GM12892 (cell line): ENCODE measurements around the gene APOL4.
"Not testable (repeated sequence)": the region's sequence is repeated elsewhere in the genome, so short reads cannot be mapped to it uniquely, and the experiment has no call there.

Experiments used
- DNase-seq: peaks from one replicate; pipeline ENCODE4 v3.0.0; 2011; ENCODE audit not compliant: insufficient read length
- FAIRE-seq: peaks from 2 replicates; lab custom pipeline; 2011; peaks lifted over from hg19 to GRCh38; lab: Jason Lieb, UNC
- POLR2A ChIP-seq: IDR thresholded peaks from 2 replicates; pipeline ENCODE4 v1.6.1; 2011; ENCODE audit warnings: low read depth, low read length, control low read depth
- POLR2AphosphoS5 ChIP-seq: IDR thresholded peaks from 2 replicates; pipeline ENCODE4 v1.6.1; 2011; ENCODE audit warnings: low read depth, low read length, control low read depth
- TAF1 ChIP-seq: IDR thresholded peaks from 2 replicates; pipeline ENCODE4 v1.6.1; 2011; ENCODE audit warnings: low read depth, mild to moderate bottlenecking, control low read depth, low read length, borderline replicate concordance

The APOL4 gene

GRCh38 chr22:36166086-36166485 is 35.5 kb downstream of the APOL4 start:
- TF ChIP-seq TAF1 (no peak), POLR2A (no peak), POLR2AphosphoS5 (no peak)
- FAIRE-seq (no peak), DNase-seq (no peak)

GRCh38 chr22:36165141-36165540 is 36.5 kb downstream of the APOL4 start:
- no peak for FAIRE-seq
- no peak for TF ChIP-seq TAF1
- TF ChIP-seq POLR2AphosphoS5: no peak
- no peak for TF ChIP-seq POLR2A
- DNase-seq: no peak

GRCh38 chr22:36164621-36165020 is 37.0 kb downstream of the APOL4 start:
- no peak for DNase-seq
- TF ChIP-seq POLR2AphosphoS5 (no peak), TAF1 (no peak), POLR2A (no peak)
- peak; percentile 83 for FAIRE-seq

GRCh38 chr22:36163497-36163896 is 38.1 kb downstream of the APOL4 start:
- TF ChIP-seq POLR2A: no peak
- no peak for TF ChIP-seq TAF1
- TF ChIP-seq POLR2AphosphoS5: no peak
- DNase-seq: no peak
- FAIRE-seq: no peak

GRCh38 chr22:36162127-36163034 is 39.2 kb downstream of the APOL4 start:
- DNase-seq (peak; percentile 21), FAIRE-seq (peak; percentile 93)
- TF ChIP-seq POLR2A (no peak), TAF1 (no peak), POLR2AphosphoS5 (no peak)

- not testable (repeated sequence) for FAIRE-seq, DNase-seq
Observed at GRCh38 chr22:36161793-36162126, 39.8 kb downstream of the APOL4 start.

GRCh38 chr22:36160499-36160942 is 41.1 kb downstream of the APOL4 start, which contains the start of gene APOL3:
TSS of gene APOL3 (minus strand) at chr22:36160755. CDS start at chr22:36149055, 11,700 bp downstream.
- DNase-seq: no peak
- TF ChIP-seq TAF1 (peak; percentile 37; the same call in 1 of the 2 replicates), POLR2AphosphoS5 (peak; percentile 75), POLR2A (peak; percentile 70)
- FAIRE-seq: peak; percentile 95

- DNase-seq (peak; percentile 27), FAIRE-seq (peak; percentile 54)
- no peak for TF ChIP-seq TAF1
- TF ChIP-seq POLR2AphosphoS5: 0 out of 2 replicates have a peak, but pooled peaks have one; percentile 21
- no peak for TF ChIP-seq POLR2A
Observed at GRCh38 chr22:36156515-36157419, 44.8 kb downstream of the APOL4 start.

GRCh38 chr22:36156119-36156514 is 45.5 kb downstream of the APOL4 start:
- DNase-seq (no peak), FAIRE-seq (no peak)
- TF ChIP-seq POLR2A (no peak), TAF1 (no peak), POLR2AphosphoS5 (no peak)

GRCh38 chr22:36155702-36156101 is 45.9 kb downstream of the APOL4 start:
- DNase-seq (no peak), FAIRE-seq (no peak)
- TF ChIP-seq POLR2A (no peak), POLR2AphosphoS5 (no peak), TAF1 (no peak)

- FAIRE-seq (no peak), DNase-seq (no peak)
- TF ChIP-seq POLR2AphosphoS5: no peak
- no peak for TF ChIP-seq TAF1
- TF ChIP-seq POLR2A: no peak
Observed at GRCh38 chr22:36154423-36154945, 47.1 kb downstream of the APOL4 start.

GRCh38 chr22:36153501-36154422 is 47.8 kb downstream of the APOL4 start:
- no peak for TF ChIP-seq POLR2A
- TF ChIP-seq TAF1: no peak
- TF ChIP-seq POLR2AphosphoS5: no peak
- FAIRE-seq: no peak

GRCh38 chr22:36152821-36153220 is 48.8 kb downstream of the APOL4 start:
- FAIRE-seq, DNase-seq: not testable (repeated sequence)

More at GRCh38 chr22:36153501-36154422, 47.8 kb downstream of the APOL4 start:
- DNase-seq: no peak
